HTERT RPE-1 (cell line): ENCODE results near the gene PSMB11.
"Not testable (repeated sequence)": the region's sequence is repeated elsewhere in the genome, so short reads cannot be mapped to it uniquely, and the experiment has no call there.

Experiments
- in situ Hi-C: fragments of 300-500 bp; cut with MboI; formaldehyde crosslinking; loops from 4 replicates; pipeline ENCODE4 v1.14.3; 2020; ENCODE audit warnings: low sequenced_read_pairs

PSMB11 gene, protein sequence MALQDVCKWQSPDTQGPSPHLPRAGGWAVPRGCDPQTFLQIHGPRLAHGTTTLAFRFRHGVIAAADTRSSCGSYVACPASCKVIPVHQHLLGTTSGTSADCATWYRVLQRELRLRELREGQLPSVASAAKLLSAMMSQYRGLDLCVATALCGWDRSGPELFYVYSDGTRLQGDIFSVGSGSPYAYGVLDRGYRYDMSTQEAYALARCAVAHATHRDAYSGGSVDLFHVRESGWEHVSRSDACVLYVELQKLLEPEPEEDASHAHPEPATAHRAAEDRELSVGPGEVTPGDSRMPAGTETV

DNA sequence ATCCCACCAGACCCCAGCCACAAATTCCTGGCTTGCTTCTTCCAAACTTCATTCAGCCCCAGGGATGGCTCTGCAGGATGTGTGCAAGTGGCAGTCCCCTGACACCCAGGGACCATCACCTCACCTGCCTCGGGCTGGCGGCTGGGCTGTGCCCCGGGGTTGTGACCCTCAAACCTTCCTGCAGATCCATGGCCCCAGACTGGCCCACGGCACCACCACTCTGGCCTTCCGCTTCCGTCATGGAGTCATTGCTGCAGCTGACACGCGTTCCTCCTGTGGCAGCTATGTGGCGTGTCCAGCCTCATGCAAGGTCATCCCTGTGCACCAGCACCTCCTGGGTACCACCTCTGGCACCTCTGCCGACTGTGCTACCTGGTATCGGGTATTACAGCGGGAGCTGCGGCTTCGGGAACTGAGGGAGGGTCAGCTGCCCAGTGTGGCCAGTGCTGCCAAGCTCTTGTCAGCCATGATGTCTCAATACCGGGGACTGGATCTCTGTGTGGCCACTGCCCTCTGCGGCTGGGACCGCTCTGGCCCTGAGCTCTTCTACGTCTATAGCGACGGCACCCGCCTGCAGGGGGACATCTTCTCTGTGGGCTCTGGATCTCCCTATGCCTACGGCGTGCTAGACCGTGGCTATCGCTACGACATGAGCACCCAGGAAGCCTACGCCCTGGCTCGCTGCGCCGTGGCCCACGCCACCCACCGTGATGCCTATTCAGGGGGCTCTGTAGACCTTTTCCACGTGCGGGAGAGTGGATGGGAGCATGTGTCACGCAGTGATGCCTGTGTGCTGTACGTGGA, at the start of gene PSMB11:
TSS of gene PSMB11 (plus strand) at position 51 of the 804 bp plus-strand sequence. CDS start at position 65, 14 bp downstream.
- in situ Hi-C loops: no loop called here

DNA sequence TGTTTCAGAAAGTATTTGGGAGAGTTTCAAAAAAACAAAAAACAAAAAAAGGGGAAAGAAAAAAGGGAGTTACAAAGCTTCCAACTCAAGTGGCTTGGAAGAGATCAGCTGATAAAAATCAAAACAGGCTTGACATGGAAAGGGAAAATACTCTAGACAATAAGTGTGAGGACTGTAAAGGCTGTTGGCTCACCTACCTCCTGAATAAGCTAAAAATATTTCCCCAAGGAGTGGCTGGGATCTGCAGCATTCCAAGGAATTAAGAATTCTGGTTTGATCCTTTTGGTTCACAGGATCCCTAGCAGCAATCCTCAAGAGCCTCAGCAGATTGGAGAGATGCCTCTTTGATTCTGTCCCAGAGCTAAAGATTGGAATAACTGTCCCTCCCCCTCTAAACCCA, 48.5 kb upstream of the PSMB11 start:
- in situ Hi-C loops: no loop called here

DNA sequence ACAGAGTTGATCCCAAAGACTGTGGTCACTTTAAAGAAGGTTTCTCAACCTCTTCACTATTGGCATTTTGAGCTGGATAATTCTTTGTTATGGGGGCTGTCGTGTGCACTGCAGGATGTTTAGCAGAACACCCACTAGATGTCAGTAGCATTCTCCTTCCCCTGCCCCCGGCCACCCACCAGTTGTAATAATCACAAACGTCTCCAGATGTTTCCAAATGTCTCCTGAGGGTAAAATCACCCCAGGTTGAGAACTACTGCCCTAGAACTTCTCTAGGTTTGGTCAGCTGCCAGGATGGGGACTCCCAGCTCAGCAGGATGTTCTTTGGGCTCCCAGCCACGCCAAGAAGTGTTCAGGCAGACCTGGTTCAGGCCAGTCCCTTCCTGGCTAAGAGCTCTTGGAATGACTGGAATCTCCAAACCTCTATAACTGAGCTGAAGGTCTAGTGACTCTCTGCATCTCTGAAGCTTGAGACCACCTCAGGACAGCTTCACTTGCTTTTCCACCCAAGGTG, 47.2 kb upstream of the PSMB11 start:
- in situ Hi-C loops: no loop called here

DNA sequence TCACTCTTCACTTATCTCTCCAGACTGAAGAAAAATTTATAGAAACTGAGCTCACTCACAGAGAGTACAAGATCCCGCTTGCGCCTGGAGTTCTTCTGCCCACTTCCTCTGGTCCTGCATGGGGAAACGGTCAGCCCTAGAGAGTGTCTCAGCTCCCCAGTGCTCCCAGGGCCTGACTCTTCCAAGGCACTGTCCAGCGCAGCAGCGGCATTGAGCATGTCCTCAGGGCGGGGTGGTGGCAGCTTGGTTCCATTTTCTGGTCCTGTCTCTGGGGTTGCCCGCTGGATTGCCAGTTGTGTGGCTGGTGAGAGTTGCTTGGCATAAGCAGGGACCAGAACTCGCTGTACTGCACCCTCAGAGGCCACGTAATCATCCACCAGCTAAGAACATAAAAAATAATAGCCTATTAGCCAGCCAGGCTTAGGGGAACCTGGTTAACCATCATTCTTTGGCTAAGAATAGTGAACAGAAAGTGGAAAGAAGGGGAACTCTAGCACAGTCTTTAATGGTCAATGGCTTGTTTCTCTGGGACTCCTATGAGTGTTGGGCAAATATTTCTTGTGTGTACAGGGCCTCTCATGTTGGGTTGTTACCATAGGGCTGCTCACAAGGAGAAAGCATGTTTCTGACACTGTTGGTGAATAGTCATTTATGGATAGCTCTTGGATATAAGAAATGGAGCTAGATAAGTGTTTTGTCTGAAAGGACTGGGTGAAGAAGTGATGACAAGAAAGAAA, 46.0 kb upstream of the PSMB11 start:
- in situ Hi-C loops: no loop called here

DNA sequence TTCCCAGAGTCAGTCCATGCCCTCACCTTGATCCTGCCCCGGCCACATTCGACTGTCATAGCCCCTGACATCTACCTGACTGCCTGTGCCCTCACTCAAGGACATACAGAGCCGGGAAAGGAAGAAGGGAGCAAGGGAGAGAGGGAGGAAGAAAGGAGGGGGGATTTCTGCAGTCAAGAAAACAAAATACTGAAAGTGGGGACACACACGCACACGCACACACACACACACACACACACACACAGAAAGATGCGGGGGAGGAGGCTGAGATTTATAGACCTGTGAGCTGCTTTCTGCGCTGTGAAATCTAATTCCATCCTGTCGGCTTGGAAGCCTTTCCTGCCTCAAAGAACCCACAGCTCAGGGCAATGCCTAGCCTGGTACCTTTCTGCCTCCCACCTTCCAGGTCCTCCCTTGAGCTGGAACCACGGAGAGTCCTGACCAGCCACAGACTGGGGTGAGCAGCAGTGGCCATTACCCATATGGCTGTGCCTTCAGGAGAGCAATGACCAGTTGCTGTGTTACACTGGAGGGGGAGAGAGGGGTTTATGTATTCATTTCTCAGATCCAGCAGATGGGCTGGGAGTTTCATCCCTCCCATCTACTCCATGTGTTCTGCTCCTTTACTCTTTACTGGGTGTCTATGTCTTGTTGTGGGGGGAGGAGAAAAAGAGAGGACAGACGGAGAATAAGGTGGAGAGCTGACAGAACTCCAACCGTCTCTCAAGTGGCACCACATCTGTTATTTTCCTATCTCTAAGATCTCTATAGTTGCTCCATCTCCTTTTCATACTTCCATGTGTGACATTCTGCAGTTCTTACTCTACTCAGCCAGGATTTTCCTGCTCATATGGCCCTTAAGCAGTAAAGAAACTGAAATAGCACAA, 45.0 kb upstream of the PSMB11 start:
- in situ Hi-C loops: no loop called here

DNA sequence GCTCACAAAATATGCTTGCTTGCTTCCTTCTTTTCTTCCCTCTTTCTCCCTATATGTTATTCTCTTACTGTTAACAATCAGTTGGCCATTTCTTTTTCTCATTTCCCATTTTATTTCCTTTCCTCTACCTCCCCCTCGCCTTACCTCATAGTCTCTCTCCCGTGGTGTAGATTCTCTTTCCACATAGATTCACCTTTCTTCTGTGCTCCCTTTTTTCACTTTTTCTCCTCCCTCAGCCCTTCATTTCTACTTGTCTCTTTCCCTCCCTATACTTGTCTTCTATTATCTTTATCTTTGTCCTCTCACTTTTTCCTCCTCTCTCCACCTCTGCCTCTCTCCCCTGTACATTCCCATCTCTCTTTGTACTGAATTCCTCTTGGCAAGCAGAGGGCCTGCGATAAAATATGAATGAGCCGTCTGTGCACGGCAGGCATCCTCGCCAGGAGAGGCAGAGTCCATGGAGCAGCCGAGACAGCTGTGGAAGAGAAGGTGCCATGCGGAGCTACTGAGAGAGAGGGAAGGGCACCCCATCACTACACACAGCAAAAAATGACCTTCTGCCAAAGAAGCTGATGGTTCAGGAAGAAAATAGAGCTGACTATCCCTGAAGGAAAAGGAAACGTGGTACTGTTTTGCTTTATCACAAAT, 44.2 kb upstream of the PSMB11 start:
- in situ Hi-C loops: no loop called here

DNA sequence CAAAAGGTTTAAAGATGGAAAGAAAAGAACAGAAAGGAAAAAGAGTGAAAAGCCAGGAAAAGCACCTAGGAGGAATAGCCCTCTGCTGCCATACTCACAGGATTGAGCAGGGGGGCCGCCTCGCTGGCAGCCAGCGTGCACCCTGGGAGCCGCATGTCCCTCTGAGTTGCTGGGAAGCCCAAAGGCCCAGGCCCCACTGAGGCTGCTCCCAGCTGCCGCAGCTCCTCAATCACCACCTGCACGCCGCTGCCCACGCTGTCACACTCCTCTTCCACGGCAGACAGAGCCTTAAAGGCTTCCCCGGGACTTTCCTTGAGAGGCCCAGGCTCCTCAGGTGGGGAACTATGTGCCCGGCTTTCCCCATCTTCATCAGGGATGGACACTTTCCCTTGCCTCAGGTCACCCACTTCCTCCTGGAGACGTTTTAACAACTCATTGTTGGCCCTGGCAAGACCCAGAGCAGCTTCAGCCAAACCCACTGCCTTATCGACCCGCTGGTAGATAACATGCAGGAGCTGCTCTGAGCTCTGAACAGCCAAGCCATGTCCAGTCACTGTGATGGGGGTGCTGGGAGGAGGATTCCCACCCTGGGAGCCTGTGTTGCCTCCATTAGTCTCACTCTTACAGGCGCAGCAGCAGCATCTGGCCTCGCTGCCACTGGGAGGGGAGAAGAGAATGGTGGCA, 43.5 kb upstream of the PSMB11 start:
- in situ Hi-C loops: no loop called here

DNA sequence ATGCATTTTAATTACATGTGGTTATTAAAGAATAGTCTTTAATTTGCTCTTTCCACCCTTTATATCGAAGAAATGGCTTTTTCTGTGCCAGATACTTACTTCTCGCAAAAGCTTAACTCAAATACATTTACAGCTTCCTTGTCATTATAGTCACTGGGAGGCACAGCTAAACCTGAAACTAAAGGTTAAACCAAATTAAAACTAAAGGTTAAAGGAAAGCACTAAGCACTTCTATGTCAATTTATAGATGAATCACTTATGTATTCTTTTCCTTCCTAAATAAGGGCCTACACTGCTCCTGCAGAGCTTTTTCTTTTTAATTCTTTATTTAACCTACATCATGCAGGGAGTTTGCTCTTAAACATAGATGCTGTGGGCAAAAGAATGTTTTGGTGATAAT, 41.2 kb upstream of the PSMB11 start:
- in situ Hi-C loops: no loop called here

DNA sequence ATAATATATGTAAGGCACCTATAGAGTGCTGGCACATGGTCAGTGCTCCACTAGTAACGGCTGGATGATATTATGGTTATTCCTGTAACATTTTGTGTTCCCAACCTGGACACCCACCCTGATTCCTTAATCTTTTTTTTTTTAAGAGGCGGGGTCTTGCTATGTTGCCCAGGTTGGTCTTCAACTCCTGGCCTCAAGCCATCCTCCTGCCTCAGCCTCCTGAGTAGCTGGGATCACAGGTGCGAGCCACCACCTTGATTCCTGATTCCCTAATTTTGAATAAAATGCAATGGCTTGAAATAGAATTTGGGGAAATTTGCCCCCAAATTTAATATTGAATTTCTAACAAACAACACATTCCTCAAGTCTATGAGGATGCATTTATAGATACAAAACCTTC, 39.4 kb upstream of the PSMB11 start:
- in situ Hi-C loops: no loop called here

DNA sequence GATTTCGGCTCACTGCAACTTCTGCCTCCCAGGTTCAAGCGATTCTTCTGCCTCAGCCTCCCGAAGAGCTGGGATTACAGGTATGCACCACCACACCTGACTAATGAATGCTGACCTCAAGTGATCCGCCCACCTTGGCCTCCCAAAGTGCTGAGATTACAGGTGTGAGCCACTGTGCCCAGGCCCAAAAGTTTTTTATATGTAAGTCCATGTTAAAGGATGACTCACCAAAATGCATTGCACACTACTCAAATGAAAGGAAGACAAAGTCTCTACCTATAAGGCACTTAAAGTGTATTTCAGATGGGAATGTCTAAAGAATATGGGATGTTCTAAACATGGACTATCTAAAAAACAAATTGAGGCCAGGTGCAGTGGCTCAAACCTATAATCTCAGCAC, 37.7 kb upstream of the PSMB11 start:
- in situ Hi-C loops: not testable (repeated sequence)

DNA sequence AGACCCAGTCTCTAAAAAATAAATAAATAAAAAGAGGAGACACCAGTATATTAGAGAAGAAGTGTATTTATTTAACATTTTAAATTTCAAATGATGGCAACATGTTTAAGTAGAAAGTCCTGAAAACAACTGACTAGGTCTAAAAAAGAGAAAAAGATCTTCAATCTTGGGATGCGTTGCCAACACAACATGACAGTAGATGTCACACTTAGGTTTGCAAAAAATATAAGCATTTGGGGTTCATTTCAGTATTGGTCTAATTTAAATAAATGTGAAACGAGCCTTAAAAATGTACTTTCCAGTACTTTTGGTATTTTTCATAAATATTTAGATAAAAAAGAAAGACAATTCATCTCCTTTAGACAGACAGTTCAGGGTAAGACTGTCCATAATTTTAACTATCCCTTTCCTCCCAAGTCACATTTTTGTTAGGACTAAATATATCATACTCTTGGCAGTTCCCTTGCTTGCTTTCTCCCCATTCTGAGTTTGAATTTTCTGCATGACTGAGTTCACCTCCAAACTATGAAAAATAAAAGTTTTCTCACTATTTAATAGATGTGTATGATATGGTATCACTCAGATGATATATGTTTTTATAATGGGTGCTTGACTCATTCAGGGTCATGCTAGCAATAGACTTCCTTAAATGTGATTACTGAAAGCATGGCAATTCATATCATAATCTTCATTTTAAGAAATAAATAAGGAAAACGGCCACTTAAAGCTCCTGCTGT, 36.4 kb upstream of the PSMB11 start:
- in situ Hi-C loops: no loop called here

DNA sequence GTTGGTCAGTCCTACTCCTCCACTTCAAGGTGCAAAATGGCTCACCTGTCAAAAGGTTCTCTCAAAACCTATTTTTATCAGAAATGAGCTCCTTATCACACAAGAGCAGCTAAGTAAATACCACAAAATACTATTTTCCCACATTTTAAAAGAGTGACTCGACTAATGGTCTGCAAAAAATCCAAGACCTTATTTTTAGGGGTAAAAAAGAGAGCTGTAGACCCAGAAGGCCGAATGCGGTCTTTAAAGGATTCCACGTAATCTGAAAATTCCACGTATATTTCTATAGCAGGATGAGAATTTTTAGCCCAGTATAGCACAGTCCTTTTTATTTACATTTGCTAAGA, 35.9 kb upstream of the PSMB11 start:
- in situ Hi-C loops: no loop called here

DNA sequence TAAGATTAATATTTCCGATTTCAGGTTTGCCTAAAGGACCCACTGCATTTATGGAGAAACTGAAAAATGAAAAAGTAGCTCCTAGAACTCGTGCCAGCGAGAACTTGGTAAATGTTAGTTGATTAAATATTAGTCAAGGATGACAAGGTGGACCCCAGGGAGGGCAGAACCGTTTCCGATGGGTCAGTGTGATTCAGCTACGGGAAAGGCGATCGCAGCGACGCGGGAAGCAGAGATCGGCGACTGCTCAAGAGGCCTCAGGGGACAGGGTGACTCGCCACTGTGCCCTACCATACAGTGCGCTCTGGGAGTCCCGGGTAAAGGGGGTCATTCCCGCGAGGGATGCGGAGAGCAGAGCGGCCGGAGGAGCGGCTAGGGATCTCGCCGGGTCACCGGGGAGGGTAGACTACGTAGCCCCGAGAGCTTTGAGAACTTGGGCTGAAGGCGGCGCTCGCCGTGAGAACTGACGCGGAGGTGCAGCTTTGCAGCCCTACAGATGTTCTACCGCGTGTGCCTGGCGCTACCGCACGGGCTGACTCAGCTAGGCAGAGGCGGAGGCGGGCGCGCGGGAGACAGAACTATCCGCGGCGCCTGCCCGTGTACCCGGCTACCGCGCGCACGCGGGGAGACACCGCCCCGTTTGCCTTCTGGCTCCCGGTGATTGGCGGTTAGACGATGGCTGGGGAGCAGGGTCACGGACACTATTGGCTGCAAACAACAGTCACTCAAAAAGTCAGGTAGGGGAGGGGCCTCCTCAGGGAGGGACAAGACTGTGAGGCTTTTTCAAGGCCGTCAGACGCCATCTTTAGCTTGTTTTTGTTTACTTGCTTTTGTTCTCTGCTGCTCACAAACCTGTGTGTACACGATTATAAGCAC, 35.2 kb upstream of the PSMB11 start:
- in situ Hi-C loops: no loop called here

DNA sequence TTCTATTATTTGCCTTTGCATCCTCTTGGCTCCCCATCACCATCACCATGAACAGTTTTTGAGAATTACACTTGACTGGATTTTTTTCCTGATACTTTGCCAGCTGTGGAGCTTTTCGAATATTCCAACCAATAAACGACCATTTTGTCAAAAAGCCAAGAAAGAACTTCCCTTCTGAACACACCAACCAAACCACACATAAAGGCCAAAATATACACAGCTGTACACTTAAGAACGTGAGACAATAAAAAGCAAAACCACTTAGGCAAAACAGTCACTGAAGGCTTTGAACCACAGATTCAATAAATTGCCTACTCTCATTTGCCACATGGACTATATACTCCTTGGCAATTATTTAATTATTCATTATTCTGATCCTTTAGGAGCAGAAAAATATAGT, 33.2 kb upstream of the PSMB11 start:
- in situ Hi-C loops: no loop called here

DNA sequence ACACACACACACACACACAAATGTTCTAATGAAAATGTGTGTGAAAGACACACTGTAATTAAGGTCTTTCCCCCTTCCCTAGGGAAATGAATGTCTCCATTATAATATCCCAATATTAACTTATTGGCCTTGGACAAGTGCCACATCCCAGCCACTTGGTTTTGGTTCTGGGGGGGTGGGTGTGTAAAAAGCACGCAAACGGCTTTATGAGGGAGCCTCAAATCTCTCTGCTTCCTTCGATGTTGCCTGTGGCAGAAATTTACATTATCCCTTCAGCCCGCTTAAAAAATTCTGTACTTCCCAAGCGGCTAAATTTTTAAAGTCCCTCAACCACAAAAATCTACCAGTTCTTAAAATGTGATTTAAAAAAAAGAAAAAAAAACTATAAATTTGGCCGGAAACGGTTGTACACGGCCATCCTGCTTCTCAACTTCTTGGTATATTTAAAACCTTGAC, 32.5 kb upstream of the PSMB11 start:
- in situ Hi-C loops: no loop called here

DNA sequence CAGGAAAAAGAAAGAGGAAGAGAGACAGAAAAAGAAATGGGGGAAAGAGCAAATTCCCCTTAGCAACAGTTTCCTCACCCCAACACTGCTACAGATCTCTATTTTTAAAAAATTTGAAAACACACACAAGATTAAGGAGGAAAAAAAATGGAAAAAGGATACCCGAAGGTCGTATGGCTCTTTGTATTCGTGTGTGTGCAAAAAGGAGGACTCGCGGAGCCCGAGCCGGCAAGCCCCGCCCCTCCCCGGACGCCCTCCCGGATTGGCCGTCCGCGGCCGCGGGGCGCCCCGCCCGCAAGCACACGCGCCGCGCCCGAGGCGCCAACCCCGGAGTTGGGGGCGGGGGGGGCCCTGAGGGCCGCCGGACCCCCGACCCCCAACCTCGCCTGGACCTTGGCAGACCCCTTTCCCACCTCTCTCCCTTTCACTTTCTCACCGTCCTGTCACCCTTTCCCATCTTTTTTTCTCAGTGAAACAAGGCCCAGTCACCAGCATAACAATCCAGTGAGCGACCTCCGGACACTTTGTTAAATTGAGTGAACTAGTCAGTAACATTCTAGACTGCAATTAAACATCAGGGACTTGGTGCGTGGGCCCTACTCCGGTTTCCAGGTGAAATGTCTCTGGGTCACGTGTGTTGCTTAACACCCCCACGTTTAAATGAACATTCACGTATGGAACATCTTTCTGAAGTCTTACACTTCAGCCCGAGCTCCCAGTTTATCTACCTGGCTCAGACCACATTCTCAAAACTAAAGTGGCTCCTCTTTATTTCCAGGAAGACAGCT, 31.9 kb upstream of the PSMB11 start, which contains the start of gene C14orf93:
TSS of gene C14orf93 (minus strand) at position 205 of the 788 bp plus-strand sequence. CDS start 11,120 bp downstream, outside the sequence.
- in situ Hi-C loops: no loop called here
